H1 (cell line): ENCODE data around the gene GPHA2. TPM values are rescaled to one million over a fixed set of nuclear protein-coding genes. Genes with fewer than 3 reads are reported as not detected.

ENCODE experiments used
- CTCF ChIA-PET: fragments of 300-600 bp; sonication (Branson Sonifier 250); formaldehyde crosslinking; loops from one replicate; lab custom pipeline; 2021; ENCODE audit not compliant: partially characterized antibody; lab: Charles Lee
- POLR2A ChIA-PET: fragments of 300-600 bp; sonication (Branson Sonifier 250); formaldehyde crosslinking; loops from one replicate; lab custom pipeline; 2021; ENCODE audit warnings: inconsistent platforms; ENCODE audit not compliant: partially characterized antibody; lab: Charles Lee
- DNase-seq, 2 experiments: peaks; one replicate each; pipeline versions ENCODE4 v3.0.0 to v3.0.0-alpha.2; 2010 to 2022; ENCODE audit warnings: low spot score in 2 of 2, low read depth in 1 of 2, mixed read lengths in 1 of 2
- FAIRE-seq: peaks from 2 replicates; lab custom pipeline; 2011; peaks lifted over from hg19 to GRCh38; lab: Jason Lieb, UNC
- H2AFZ ChIP-seq: 2 replicates; pipeline ENCODE4 v1.8.1; 2012; ENCODE audit warnings: low read length, inconsistent platforms
- H2AK5ac ChIP-seq: 2 replicates; pipeline ENCODE4 v1.6.1; 2013; ENCODE audit warnings: low read depth, low read length
- H2BK120ac ChIP-seq: replicated peaks from 2 replicates; pipeline ENCODE3; 2013; ENCODE audit warnings: low read depth, low read length, inconsistent platforms
- H2BK12ac ChIP-seq: 2 replicates; pipeline ENCODE4 v1.6.1; 2013; ENCODE audit warnings: low read depth, low read length
- H2BK15ac ChIP-seq: 2 replicates; pipeline ENCODE4 v1.6.1; 2013; ENCODE audit warnings: low read length
- H2BK20ac ChIP-seq: 2 replicates; pipeline ENCODE4 v1.6.1; 2013; ENCODE audit warnings: low read length
- H2BK5ac ChIP-seq: 2 replicates; pipeline ENCODE4 v1.6.1; 2013; ENCODE audit warnings: low read depth, low read length
- H3K14ac ChIP-seq: 2 replicates; pipeline ENCODE4 v1.6.1; 2013; ENCODE audit warnings: inconsistent platforms; ENCODE audit not compliant: insufficient read length
- H3K18ac ChIP-seq: 2 replicates; pipeline ENCODE4 v1.6.1; 2013; ENCODE audit warnings: low read length; ENCODE audit errors: extremely low read depth
- H3K23ac ChIP-seq: 2 replicates; pipeline ENCODE4 v1.6.1; 2013; ENCODE audit warnings: inconsistent platforms; ENCODE audit not compliant: insufficient read length
- H3K23me2 ChIP-seq: 2 replicates; pipeline ENCODE4 v1.6.1; 2013; ENCODE audit warnings: low read depth, low read length
- H3K27ac ChIP-seq: 2 replicates; pipeline ENCODE4 v1.6.1; 2011; ENCODE audit warnings: low read depth, low read length, inconsistent platforms
- H3K27me3 ChIP-seq, 4 experiments: replicated peaks in 1 of 4; 1 replicate in 1 of 4; 2 replicates in 3 of 4; pipeline versions ENCODE4 v1.6.1 to v1.8.1; 2011 to 2013; ENCODE audit warnings: low read length in 3 of 4, mild to moderate bottlenecking in 3 of 4, inconsistent platforms in 2 of 4, mixed read lengths in 2 of 4, moderate library complexity in 1 of 4; ENCODE audit not compliant: control insufficient read depth in 3 of 4, insufficient read depth in 3 of 4; ENCODE audit errors: extremely low read depth in 1 of 4
- H3K36me3 ChIP-seq, 4 experiments: 2 replicates each; pipeline versions ENCODE4 v1.6.1 to v1.8.1; 2011 to 2013; ENCODE audit warnings: mild to moderate bottlenecking in 4 of 4, low read length in 3 of 4, moderate library complexity in 2 of 4, control low read depth in 1 of 4, inconsistent platforms in 1 of 4; ENCODE audit not compliant: insufficient read depth in 4 of 4, control insufficient read depth in 2 of 4
- H3K4ac ChIP-seq: replicated peaks from 2 replicates; pipeline ENCODE3; 2013; ENCODE audit warnings: low read length, low read depth, mixed read lengths, inconsistent platforms; ENCODE audit not compliant: insufficient read length
- H3K4me1 ChIP-seq, 4 experiments: replicated peaks in 1 of 4; 1 replicate in 1 of 4; 2 replicates in 3 of 4; pipeline versions ENCODE4 v1.6.1 to v1.8.1; 2011 to 2013; ENCODE audit warnings: low read length in 3 of 4, inconsistent platforms in 2 of 4, mixed read lengths in 1 of 4; ENCODE audit not compliant: insufficient read depth in 4 of 4, control insufficient read depth in 3 of 4
- H3K4me2 ChIP-seq, 2 experiments: 2 replicates each; pipeline versions ENCODE4 v1.6.1 to v1.8.1; 2011 to 2013; ENCODE audit warnings: low read depth in 2 of 2, low read length in 2 of 2, control low read depth in 1 of 2, inconsistent platforms in 1 of 2, mild to moderate bottlenecking in 1 of 2; ENCODE audit not compliant: insufficient read depth in 1 of 2
- H3K4me3 ChIP-seq, 4 experiments: fragments of 200-600, 300-600 bp in 1 of 4; sonication (generic), shearing (Covaris generic), sonication (Bioruptor Twin) in 1 of 4; 2 replicates each; pipeline versions ENCODE4 v1.5.1 to v1.8.1; 2011 to 2016; ENCODE audit warnings: low read length in 4 of 4, low read depth in 3 of 4, control low read depth in 2 of 4, inconsistent platforms in 2 of 4, mild to moderate bottlenecking in 2 of 4, mixed read lengths in 1 of 4, moderate library complexity in 1 of 4; ENCODE audit not compliant: insufficient read depth in 2 of 4; ENCODE audit errors: extremely low read depth in 1 of 4
- H3K56ac ChIP-seq: replicated peaks from 2 replicates; pipeline ENCODE3; 2013; ENCODE audit warnings: low read depth, mild to moderate bottlenecking, mixed read lengths, low read length, inconsistent platforms; ENCODE audit not compliant: insufficient read length
- H3K79me1 ChIP-seq: 2 replicates; pipeline ENCODE4 v1.6.1; 2013; ENCODE audit warnings: low read depth, low read length, control low read depth
- H3K79me2 ChIP-seq, 2 experiments: 2 replicates each; pipeline versions ENCODE4 v1.6.1 to v1.8.1; 2012 to 2013; ENCODE audit warnings: low read length in 2 of 2, mild to moderate bottlenecking in 2 of 2, inconsistent platforms in 1 of 2; ENCODE audit not compliant: insufficient read depth in 2 of 2, control insufficient read depth in 1 of 2
- H3K9ac ChIP-seq, 4 experiments: replicated peaks in 1 of 4; 1 replicate in 1 of 4; 2 replicates in 3 of 4; pipeline versions ENCODE4 v1.6.1 to v1.8.1; 2011 to 2013; ENCODE audit warnings: low read depth in 3 of 4, low read length in 3 of 4, control low read depth in 2 of 4, mild to moderate bottlenecking in 2 of 4, moderate library complexity in 2 of 4, inconsistent platforms in 1 of 4; ENCODE audit errors: extremely low read depth in 1 of 4
- H3K9me3 ChIP-seq, 2 experiments: 2 replicates each; pipeline versions ENCODE4 v1.6.1 to v1.8.1; 2012 to 2013; ENCODE audit warnings: mild to moderate bottlenecking in 2 of 2, moderate library complexity in 2 of 2, control low read depth in 1 of 2, inconsistent platforms in 1 of 2, low read depth in 1 of 2, low read length in 1 of 2, mixed read lengths in 1 of 2; ENCODE audit not compliant: insufficient read depth in 2 of 2
- H4K20me1 ChIP-seq, 2 experiments: replicated peaks in 1 of 2; 2 replicates each; pipeline versions ENCODE3 to v1.8.1; 2011 to 2013; ENCODE audit warnings: inconsistent platforms in 2 of 2, low read length in 2 of 2, mild to moderate bottlenecking in 1 of 2; ENCODE audit not compliant: insufficient read depth in 2 of 2, control insufficient read depth in 1 of 2
- H4K5ac ChIP-seq: 2 replicates; pipeline ENCODE4 v1.6.1; 2013; ENCODE audit warnings: low read length, low read depth, mixed read lengths, inconsistent platforms; ENCODE audit not compliant: insufficient read length
- H4K8ac ChIP-seq: 2 replicates; pipeline ENCODE4 v1.8.0; 2013; ENCODE audit warnings: mild to moderate bottlenecking, moderate library complexity, low read length, inconsistent platforms; ENCODE audit not compliant: insufficient read depth; ENCODE audit errors: extremely low read depth
- H4K91ac ChIP-seq: replicated peaks from 2 replicates; pipeline ENCODE3; 2013; ENCODE audit warnings: low read length, mixed read lengths, inconsistent platforms; ENCODE audit not compliant: insufficient read length
- FOSL1 ChIP-seq: IDR thresholded peaks from 2 replicates; pipeline ENCODE4 v1.6.1; 2011; ENCODE audit warnings: mild to moderate bottlenecking, low read depth, low read length, moderate library complexity; ENCODE audit not compliant: insufficient read depth
- HDAC6 ChIP-seq: IDR thresholded peaks from one replicate; pipeline ENCODE4 v1.7.1; 2012; ENCODE audit warnings: low read depth, mild to moderate bottlenecking, inconsistent platforms, low read length, moderate library complexity
- NANOG ChIP-seq: IDR thresholded peaks from 2 replicates; pipeline ENCODE4 v1.6.1; 2011; ENCODE audit warnings: low read length, low read depth, mild to moderate bottlenecking, inconsistent platforms; ENCODE audit not compliant: insufficient read depth, poor library complexity, severe bottlenecking
- POLR2A ChIP-seq, 2 experiments: IDR thresholded peaks; 1 replicate in 1 of 2; 2 replicates in 1 of 2; pipeline ENCODE4 v1.6.1; 2011; ENCODE audit warnings: low read depth in 2 of 2, low read length in 2 of 2, mild to moderate bottlenecking in 2 of 2; ENCODE audit errors: control extremely low read depth in 1 of 2
- SP2 ChIP-seq: IDR thresholded peaks from 2 replicates; pipeline ENCODE4 v1.6.1; 2012; ENCODE audit warnings: mild to moderate bottlenecking, low read length, inconsistent platforms
- SP4 ChIP-seq: IDR thresholded peaks from 2 replicates; pipeline ENCODE4 v1.6.1; 2012; ENCODE audit warnings: low read length, inconsistent platforms
- WGBS, 2 experiments: shearing (Covaris generic) in 1 of 2; methylation state at CpG; one replicate each; pipeline versions ENCODE4 v1.1.6 to v1.1.7; 2013 to 2015; ENCODE audit warnings: low lambda C conversion rate in 2 of 2, mixed read lengths in 2 of 2, inconsistent platforms in 1 of 2, low coverage in 1 of 2, missing lambda C conversion rate in 1 of 2; ENCODE audit not compliant: insufficient replicate concordance in 2 of 2, insufficient coverage in 1 of 2, insufficient read length in 1 of 2; ENCODE audit errors: extremely low coverage in 1 of 2, missing lambda C conversion rate in 1 of 2; 5-methylcytosine and 5-hydroxymethylcytosine counted together
- polyA plus RNA-seq, 7 experiments: library from polyadenylated mRNA; depleted of rRNA in 3 of 7; stranded (reverse) in 5 of 7; unstranded in 2 of 7; fragments of >200 nt in 5 of 7; fragments of 200-250 nt in 2 of 7; gene quantifications; 1 replicate in 5 of 7; 2 replicates in 1 of 7; 4 replicates in 1 of 7; pipeline versions ENCODE4 v1.2.1 to v1.2.3, GENCODE V29; 2011 to 2013; ENCODE audit warnings: missing spikeins in 2 of 7, mixed read lengths in 2 of 7
- total RNA-seq: library from RNA; stranded (reverse); fragmentation: NEBNext Ultra II Directional; extraction: Animal tissue kit (Norgen Biotek cat#: 25700); gene quantifications from 2 replicates; pipeline ENCODE4 v1.2.1, GENCODE V29; 2021
- TF ChIP-seq, protein P1 (sequence below), 3 experiments: IDR thresholded peaks; 1 replicate in 2 of 3; 2 replicates in 1 of 3; pipeline versions ENCODE4 v1.5.1 to v1.6.1; 2011; ENCODE audit warnings: low read length in 3 of 3, mild to moderate bottlenecking in 3 of 3, inconsistent platforms in 2 of 3, low read depth in 1 of 3, moderate library complexity in 1 of 3; ENCODE audit not compliant: insufficient read depth in 1 of 3; ENCODE audit errors: control extremely low read depth in 1 of 3
- TF ChIP-seq, protein P2 (sequence below): IDR thresholded peaks from 2 replicates; pipeline ENCODE4 v1.6.1; 2012; ENCODE audit warnings: inconsistent platforms
- TF ChIP-seq, protein P3 (sequence below): IDR thresholded peaks from 2 replicates; pipeline ENCODE4 v1.6.1; 2012; ENCODE audit warnings: inconsistent platforms

Gene GPHA2
- total and polyA plus RNA-seq, 2 of the 8 experiments (the other 6 are each of a cell fraction or from before 2014, with no cell fraction given) = 0.97 to 4.4 TPM

DNA sequence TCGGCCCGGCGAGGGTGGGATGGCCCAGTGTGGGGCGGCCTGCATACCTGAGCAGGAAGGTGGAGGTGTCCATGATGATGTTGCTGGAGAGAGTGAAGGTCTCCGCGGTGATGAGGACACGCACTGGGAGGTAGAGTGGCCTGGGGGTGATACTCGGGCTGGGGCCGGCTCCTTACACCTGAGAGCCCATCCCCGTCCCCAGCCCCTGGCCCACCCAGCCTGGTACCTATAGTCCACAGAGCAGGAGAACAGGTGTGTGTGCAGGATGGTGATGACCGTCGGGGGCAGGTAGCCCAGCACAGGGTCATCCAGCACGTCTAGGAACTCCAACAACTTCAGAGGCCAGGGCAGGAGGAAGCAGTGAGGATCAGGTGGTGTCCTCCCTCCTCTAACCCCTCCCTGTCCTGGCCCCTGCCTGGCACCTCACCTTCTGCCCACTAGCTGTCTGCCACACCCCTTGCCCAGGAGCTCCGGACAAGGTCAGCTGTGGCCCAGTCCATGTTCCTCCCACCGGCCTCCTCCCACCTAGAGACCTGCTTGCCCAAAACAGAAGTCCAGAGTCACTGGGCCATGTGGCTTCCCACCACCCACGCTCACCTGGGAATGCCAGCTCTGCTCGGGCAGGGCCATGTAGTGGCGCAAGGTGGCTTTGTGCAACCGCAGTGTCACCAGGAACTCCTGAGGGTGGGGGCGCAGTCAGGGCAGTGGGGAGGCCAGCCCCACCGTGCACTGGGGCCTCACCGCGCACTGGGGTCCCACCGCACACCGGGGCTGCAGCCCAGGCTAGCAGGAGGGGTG, 30.0 kb downstream of the GPHA2 start:
- H2BK15ac ChIP-seq = no peak overlapping the region
- no peak overlapping the region for H2AFZ ChIP-seq
- H3K56ac ChIP-seq = no peak overlapping the region
- H3K23ac ChIP-seq = no peak overlapping the region
- no peaks in the 10 kb centered on the region for H3K9me3 ChIP-seq
- no peak overlapping the region for H4K5ac ChIP-seq
- no peak overlapping the region for H3K4ac ChIP-seq
- H2BK120ac ChIP-seq = no peak overlapping the region
- H4K91ac ChIP-seq = no peak overlapping the region
- H3K79me1 ChIP-seq = no peaks in the 10 kb centered on the region
- no peak overlapping the region for H3K9ac ChIP-seq
- no peak overlapping the region for H3K27ac ChIP-seq
- no peaks in the 10 kb centered on the region for H3K4me1 ChIP-seq
- no peak overlapping the region for H3K4me3 ChIP-seq
- no peak overlapping the region for H3K18ac ChIP-seq
- no peak for DNase-seq
- peaks cover under 1 to 5% of the 10 kb centered on the region in 2 experiments for H4K20me1 ChIP-seq
- no peak for FAIRE-seq
- H3K79me2 ChIP-seq = no peaks in the 10 kb centered on the region
- no peak overlapping the region for H3K4me2 ChIP-seq
- H3K36me3 ChIP-seq = peaks cover 0 to 26% (median 12%) of the 10 kb centered on the region in 4 experiments; a peak in 5 of 8 replicates
- H3K27me3 ChIP-seq = no peaks in the 10 kb centered on the region
- ChIA-PET CTCF (interaction anchor here (2.9 kb wide), 1 partner anchor 18 kb away, joined by 10 read pairs; no protein-coding TSS in a partner anchor), POLR2A (interaction anchor here (1.3 kb wide), 1 partner anchor 206 kb away, joined by 3 read pairs; the partner anchor contains the start of gene TM7SF2)
- 95% methylated on average over 25 of the region's 25 CpGs; no CpG with 5 or more reads in 1 of the 2 experiments for WGBS, 2 experiments
- no peak overlapping the region for H2AK5ac ChIP-seq
- no peak overlapping the region for H3K14ac ChIP-seq
- no peak overlapping the region for H2BK20ac ChIP-seq
- H2BK12ac ChIP-seq = no peak overlapping the region
- H3K23me2 ChIP-seq = no peaks in the 10 kb centered on the region
- H4K8ac ChIP-seq = no peak overlapping the region
- no peak overlapping the region for H2BK5ac ChIP-seq
- TF ChIP-seq FOSL1 (no peak), HDAC6 (no peak), POLR2A (IDR thresholded peaks at IDR 0.05; ENCODE audit: control extremely low read depth in 1 of 2, low read depth in 2 of 2, low read length in 2 of 2) (no peak), SP2 (no peak), SP4 (no peak), NANOG (no peak)
- TF ChIP-seq, protein P1, sequence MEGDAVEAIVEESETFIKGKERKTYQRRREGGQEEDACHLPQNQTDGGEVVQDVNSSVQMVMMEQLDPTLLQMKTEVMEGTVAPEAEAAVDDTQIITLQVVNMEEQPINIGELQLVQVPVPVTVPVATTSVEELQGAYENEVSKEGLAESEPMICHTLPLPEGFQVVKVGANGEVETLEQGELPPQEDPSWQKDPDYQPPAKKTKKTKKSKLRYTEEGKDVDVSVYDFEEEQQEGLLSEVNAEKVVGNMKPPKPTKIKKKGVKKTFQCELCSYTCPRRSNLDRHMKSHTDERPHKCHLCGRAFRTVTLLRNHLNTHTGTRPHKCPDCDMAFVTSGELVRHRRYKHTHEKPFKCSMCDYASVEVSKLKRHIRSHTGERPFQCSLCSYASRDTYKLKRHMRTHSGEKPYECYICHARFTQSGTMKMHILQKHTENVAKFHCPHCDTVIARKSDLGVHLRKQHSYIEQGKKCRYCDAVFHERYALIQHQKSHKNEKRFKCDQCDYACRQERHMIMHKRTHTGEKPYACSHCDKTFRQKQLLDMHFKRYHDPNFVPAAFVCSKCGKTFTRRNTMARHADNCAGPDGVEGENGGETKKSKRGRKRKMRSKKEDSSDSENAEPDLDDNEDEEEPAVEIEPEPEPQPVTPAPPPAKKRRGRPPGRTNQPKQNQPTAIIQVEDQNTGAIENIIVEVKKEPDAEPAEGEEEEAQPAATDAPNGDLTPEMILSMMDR (IDR thresholded peaks at IDR 0.05; ENCODE audit: control extremely low read depth in 1 of 3, insufficient read depth in 1 of 3, low read depth in 1 of 3, low read length in 3 of 3) = no peak
- TF ChIP-seq, protein P2, sequence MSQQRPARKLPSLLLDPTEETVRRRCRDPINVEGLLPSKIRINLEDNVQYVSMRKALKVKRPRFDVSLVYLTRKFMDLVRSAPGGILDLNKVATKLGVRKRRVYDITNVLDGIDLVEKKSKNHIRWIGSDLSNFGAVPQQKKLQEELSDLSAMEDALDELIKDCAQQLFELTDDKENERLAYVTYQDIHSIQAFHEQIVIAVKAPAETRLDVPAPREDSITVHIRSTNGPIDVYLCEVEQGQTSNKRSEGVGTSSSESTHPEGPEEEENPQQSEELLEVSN = no peak
- TF ChIP-seq, protein P3, sequence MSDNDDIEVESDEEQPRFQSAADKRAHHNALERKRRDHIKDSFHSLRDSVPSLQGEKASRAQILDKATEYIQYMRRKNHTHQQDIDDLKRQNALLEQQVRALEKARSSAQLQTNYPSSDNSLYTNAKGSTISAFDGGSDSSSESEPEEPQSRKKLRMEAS = no peak
